WTC11 (cell line): ENCODE results near the gene CD19. TPM values are rescaled to one million over a fixed set of nuclear protein-coding genes. Genes with fewer than 3 reads are reported as not detected.

Experiments used
- ATAC-seq: fragments of 200-7000 bp; cut with Tn5 transposase; 2 replicates; pipeline ENCODE4 v1.10.0; 2021; ENCODE audit warnings: mild to moderate bottlenecking, moderate library complexity
- CTCF ChIA-PET: fragments of 300-600 bp; sonication (Branson Sonifier 250); formaldehyde crosslinking; loops from one replicate; lab custom pipeline; 2021; ENCODE audit warnings: antibody characterized with exemption; lab: Charles Lee
- POLR2A ChIA-PET: fragments of 350-600 bp; sonication (Branson Sonifier 250); formaldehyde crosslinking; loops from one replicate; lab custom pipeline; 2021; ENCODE audit warnings: antibody characterized with exemption; lab: Charles Lee
- DNase-seq: peaks from one replicate; pipeline ENCODE4 v3.0.0; 2021; ENCODE audit warnings: low spot score
- H3K27ac Mint-ChIP-seq: 2 replicates; pipeline ENCODE4 v1.8.0; 2021; ENCODE audit warnings: mixed read lengths
- H3K27me3 Mint-ChIP-seq: 2 replicates; pipeline ENCODE4 v1.8.0; 2021; ENCODE audit warnings: low read depth, mild to moderate bottlenecking, moderate library complexity, mixed read lengths
- H3K36me3 Mint-ChIP-seq: 2 replicates; pipeline ENCODE4 v1.8.0; 2021; ENCODE audit warnings: mixed read lengths
- H3K4me1 Mint-ChIP-seq: 2 replicates; pipeline ENCODE4 v1.8.0; 2022; ENCODE audit warnings: mixed read lengths
- H3K4me3 Mint-ChIP-seq: 2 replicates; pipeline ENCODE4 v1.8.0; 2021; ENCODE audit warnings: mild to moderate bottlenecking, moderate library complexity, mixed read lengths
- H3K9me3 Mint-ChIP-seq: 2 replicates; pipeline ENCODE4 v1.8.0; 2021; ENCODE audit warnings: mixed read lengths
- CREM ChIP-seq: sonication (generic); formaldehyde crosslinking; IDR thresholded peaks from 2 replicates; pipeline ENCODE4 v1.8.1; 2022; ENCODE audit warnings: mild to moderate bottlenecking, missing genetic modification reagents, moderate library complexity
- ESRRA ChIP-seq: sonication (generic); formaldehyde crosslinking; IDR thresholded peaks from 2 replicates; pipeline ENCODE4 v1.8.1; 2022; ENCODE audit warnings: mild to moderate bottlenecking, missing genetic modification reagents, borderline replicate concordance
- GABPB1 ChIP-seq: sonication (generic); formaldehyde crosslinking; IDR thresholded peaks from 2 replicates; pipeline ENCODE4 v1.8.1; 2023; ENCODE audit warnings: mild to moderate bottlenecking, missing genetic modification reagents
- GTF2I ChIP-seq: fragments of 250-450 bp; sonication (Bioruptor Pico); conservative IDR thresholded peaks from 2 replicates; pipeline ENCODE4 v1.4.0; 2021; ENCODE audit warnings: mild to moderate bottlenecking
- HMGA2 ChIP-seq: fragments of 250-450 bp; sonication (Bioruptor Pico); IDR thresholded peaks from 2 replicates; pipeline ENCODE4 v1.4.0; 2021; ENCODE audit warnings: mild to moderate bottlenecking, moderate library complexity
- JUN ChIP-seq: sonication (generic); formaldehyde crosslinking; IDR thresholded peaks from 2 replicates; pipeline ENCODE4 v1.8.0; 2023; ENCODE audit warnings: mild to moderate bottlenecking, missing genetic modification reagents
- MYBL2 ChIP-seq: sonication (generic); formaldehyde crosslinking; IDR thresholded peaks from 2 replicates; pipeline ENCODE4 v1.8.1; 2023; ENCODE audit warnings: mild to moderate bottlenecking, moderate library complexity, missing genetic modification reagents
- NFE2L1 ChIP-seq: sonication (generic); formaldehyde crosslinking; IDR thresholded peaks from 2 replicates; pipeline ENCODE4 v1.8.1; 2023; ENCODE audit warnings: missing genetic modification reagents
- SMAD4 ChIP-seq: sonication (generic); formaldehyde crosslinking; IDR thresholded peaks from 2 replicates; pipeline ENCODE4 v1.8.0; 2022; ENCODE audit warnings: mild to moderate bottlenecking, missing genetic modification reagents
- SP1 ChIP-seq: sonication (generic); formaldehyde crosslinking; conservative IDR thresholded peaks from 2 replicates; pipeline ENCODE4 v1.8.1; 2022; ENCODE audit warnings: missing genetic modification reagents
- ZNF396 ChIP-seq: fragments of 250-450 bp; sonication (Bioruptor Pico); IDR thresholded peaks from 2 replicates; pipeline ENCODE4 v1.8.0; 2021; ENCODE audit warnings: mild to moderate bottlenecking, moderate library complexity, borderline replicate concordance
- total RNA-seq: library from RNA; stranded (reverse); gene quantifications from 3 replicates; pipeline ENCODE4 v1.2.3, GENCODE V29; 2021
- TF ChIP-seq, protein P1 (sequence below): sonication (generic); formaldehyde crosslinking; IDR thresholded peaks from 2 replicates; pipeline ENCODE4 v1.8.1; 2022; ENCODE audit warnings: low read depth, mild to moderate bottlenecking, moderate library complexity, missing genetic modification reagents, borderline replicate concordance
- TF ChIP-seq, protein P2 (sequence below): fragments of 200-600 bp; IDR thresholded peaks from 2 replicates; pipeline ENCODE4 v1.8.0; 2022; ENCODE audit warnings: antibody characterized with exemption
- TF ChIP-seq, protein P3 (sequence below): sonication (generic); formaldehyde crosslinking; conservative IDR thresholded peaks from 2 replicates; pipeline ENCODE4 v1.8.1; 2023; ENCODE audit warnings: mild to moderate bottlenecking, low read depth, missing genetic modification reagents, moderate library complexity
- TF ChIP-seq, protein P4 (sequence below): fragments of 250-450 bp; sonication (Bioruptor Pico); IDR thresholded peaks from 2 replicates; pipeline ENCODE4 v1.9.0; 2021; ENCODE audit warnings: mild to moderate bottlenecking
- TF ChIP-seq, protein P5 (sequence below): fragments of 250-450 bp; sonication (Bioruptor Pico); IDR thresholded peaks from 2 replicates; pipeline ENCODE4 v1.9.0; 2021; ENCODE audit warnings: mild to moderate bottlenecking, borderline replicate concordance

CD19 gene
- total RNA-seq, 1 experiment from 2014 or later = 0.90 TPM

DNA sequence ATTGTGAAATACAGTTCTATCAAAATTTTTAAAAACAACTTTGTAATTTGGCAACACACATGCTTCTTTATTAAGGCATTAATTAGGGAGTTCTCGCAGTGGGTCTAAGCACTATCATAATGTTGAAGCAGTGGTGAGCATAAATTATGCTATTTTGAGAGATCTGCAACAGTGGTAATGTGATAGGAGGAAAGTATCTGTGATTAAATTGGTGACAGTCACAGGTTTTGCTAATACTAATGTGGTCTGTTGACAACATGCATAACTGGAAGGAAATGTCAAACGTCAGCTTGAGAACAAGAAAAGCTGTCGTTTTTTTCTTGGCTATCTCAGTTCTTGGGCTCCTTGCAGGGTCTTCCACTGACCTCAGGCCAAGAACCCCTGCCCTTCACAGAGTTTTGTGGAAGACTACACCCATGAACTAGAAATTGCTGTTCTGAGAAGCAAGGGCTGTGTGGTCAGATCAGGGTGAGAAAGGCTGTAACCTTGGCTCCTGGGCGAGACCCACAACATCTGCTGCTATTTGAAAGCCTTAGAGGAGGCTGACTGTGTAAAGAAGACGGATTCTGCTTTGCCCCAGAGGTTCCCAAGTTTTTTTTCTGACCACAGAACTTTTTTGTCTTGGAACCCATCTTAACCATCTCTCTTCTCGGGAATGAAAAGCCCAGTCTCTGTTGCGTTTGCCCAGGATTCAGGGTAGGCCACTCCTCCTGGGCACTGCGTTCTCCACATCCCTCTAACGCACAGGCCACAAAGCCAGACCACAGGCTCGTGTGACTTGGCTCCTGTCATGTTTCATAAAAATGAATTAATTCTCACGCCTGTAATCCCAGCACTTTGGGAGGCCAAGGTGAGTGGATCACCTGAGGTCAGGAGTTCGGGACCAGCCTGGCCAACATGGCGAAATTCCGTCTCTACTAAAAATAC is 39.5 kb upstream of the CD19 start (continued):
- TF ChIP-seq GABPB1 (CRISPR knock-in tag) = no peak
- TF ChIP-seq HMGA2 (CRISPR knock-in tag) = no peak
- no peak for TF ChIP-seq ZNF396 (CRISPR knock-in tag)

DNA sequence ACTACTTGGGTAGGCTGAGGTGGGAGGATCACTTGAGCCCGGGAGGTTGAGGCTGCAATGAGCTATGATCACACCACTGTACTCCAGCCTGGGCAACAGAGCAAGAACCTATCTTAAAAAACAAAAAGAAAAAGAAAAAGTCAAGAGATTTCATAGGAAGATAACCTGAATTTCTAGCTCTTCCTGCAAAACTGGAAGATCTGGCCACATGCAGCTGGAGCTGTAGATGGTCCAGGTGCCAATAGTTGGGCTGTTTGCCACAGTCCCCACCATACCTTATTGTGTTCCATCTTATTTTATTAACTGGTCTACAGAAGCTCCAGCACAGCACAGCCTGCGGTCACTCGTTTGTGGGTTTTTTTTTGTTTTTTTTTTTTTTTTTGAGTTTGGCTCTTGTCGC is 38.5 kb upstream of the CD19 start:
- Mint-ChIP-seq H3K36me3 (no peaks in the 10 kb centered on the region), H3K27ac (no peak overlapping the region), H3K4me3 (no peak overlapping the region), H3K4me1 (no peaks in the 10 kb centered on the region), H3K27me3 (no peaks in the 10 kb centered on the region), H3K9me3 (no peaks in the 10 kb centered on the region)
- TF ChIP-seq, protein P1, sequence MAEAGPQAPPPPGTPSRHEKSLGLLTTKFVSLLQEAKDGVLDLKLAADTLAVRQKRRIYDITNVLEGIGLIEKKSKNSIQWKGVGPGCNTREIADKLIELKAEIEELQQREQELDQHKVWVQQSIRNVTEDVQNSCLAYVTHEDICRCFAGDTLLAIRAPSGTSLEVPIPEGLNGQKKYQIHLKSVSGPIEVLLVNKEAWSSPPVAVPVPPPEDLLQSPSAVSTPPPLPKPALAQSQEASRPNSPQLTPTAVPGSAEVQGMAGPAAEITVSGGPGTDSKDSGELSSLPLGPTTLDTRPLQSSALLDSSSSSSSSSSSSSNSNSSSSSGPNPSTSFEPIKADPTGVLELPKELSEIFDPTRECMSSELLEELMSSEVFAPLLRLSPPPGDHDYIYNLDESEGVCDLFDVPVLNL (CRISPR knock-in tag) = no peak
- TF ChIP-seq, protein P2, sequence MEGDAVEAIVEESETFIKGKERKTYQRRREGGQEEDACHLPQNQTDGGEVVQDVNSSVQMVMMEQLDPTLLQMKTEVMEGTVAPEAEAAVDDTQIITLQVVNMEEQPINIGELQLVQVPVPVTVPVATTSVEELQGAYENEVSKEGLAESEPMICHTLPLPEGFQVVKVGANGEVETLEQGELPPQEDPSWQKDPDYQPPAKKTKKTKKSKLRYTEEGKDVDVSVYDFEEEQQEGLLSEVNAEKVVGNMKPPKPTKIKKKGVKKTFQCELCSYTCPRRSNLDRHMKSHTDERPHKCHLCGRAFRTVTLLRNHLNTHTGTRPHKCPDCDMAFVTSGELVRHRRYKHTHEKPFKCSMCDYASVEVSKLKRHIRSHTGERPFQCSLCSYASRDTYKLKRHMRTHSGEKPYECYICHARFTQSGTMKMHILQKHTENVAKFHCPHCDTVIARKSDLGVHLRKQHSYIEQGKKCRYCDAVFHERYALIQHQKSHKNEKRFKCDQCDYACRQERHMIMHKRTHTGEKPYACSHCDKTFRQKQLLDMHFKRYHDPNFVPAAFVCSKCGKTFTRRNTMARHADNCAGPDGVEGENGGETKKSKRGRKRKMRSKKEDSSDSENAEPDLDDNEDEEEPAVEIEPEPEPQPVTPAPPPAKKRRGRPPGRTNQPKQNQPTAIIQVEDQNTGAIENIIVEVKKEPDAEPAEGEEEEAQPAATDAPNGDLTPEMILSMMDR = no peak
- TF ChIP-seq, protein P3, sequence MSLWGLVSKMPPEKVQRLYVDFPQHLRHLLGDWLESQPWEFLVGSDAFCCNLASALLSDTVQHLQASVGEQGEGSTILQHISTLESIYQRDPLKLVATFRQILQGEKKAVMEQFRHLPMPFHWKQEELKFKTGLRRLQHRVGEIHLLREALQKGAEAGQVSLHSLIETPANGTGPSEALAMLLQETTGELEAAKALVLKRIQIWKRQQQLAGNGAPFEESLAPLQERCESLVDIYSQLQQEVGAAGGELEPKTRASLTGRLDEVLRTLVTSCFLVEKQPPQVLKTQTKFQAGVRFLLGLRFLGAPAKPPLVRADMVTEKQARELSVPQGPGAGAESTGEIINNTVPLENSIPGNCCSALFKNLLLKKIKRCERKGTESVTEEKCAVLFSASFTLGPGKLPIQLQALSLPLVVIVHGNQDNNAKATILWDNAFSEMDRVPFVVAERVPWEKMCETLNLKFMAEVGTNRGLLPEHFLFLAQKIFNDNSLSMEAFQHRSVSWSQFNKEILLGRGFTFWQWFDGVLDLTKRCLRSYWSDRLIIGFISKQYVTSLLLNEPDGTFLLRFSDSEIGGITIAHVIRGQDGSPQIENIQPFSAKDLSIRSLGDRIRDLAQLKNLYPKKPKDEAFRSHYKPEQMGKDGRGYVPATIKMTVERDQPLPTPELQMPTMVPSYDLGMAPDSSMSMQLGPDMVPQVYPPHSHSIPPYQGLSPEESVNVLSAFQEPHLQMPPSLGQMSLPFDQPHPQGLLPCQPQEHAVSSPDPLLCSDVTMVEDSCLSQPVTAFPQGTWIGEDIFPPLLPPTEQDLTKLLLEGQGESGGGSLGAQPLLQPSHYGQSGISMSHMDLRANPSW (CRISPR knock-in tag) = no peak
- TF ChIP-seq GTF2I (CRISPR knock-in tag) (no peak), MYBL2 (no peak), ESRRA (CRISPR knock-in tag) (no peak), JUN (CRISPR knock-in tag) (no peak), SP1 (CRISPR knock-in tag) (no peak)
- no peak for DNase-seq
- POLR2A ChIA-PET = interaction anchor here (1.1 kb wide), 1 partner anchor 18 kb away, joined by 4 read pairs; no protein-coding TSS in a partner anchor
- CTCF ChIA-PET = no interaction called here
- ATAC-seq = no peak

DNA sequence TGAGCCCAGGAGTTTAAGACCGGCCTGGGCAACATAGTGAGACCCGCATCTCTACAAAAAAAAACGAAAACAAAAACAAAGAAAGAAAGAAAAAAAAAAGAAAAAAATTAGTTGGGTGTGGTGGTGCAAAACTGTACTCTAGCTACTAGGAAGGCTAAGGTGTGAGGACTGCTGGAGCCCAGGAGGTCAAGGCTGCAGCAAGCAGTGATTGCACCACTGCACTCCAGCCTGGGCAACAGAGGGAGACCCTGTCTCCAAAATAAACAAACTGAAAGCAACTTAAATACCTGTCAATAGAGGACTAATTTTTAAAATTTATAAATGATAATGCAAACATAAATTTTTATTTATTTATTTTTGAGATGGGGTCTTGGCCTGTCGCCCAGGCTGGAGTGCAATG is 36.2 kb upstream of the CD19 start:
- Mint-ChIP-seq H3K27ac (no peak overlapping the region), H3K27me3 (no peaks in the 10 kb centered on the region), H3K4me3 (no peak overlapping the region), H3K9me3 (no peaks in the 10 kb centered on the region), H3K4me1 (no peaks in the 10 kb centered on the region), H3K36me3 (no peaks in the 10 kb centered on the region)
- CTCF ChIA-PET = interaction anchor here (0.7 kb wide), 1 partner anchor 41 kb away, joined by 3 read pairs; no protein-coding TSS in a partner anchor
- POLR2A ChIA-PET = no interaction called here
- DNase-seq (no peak), ATAC-seq (no peak)
- no peak for TF ChIP-seq NFE2L1 (CRISPR knock-in tag)
- no peak for TF ChIP-seq CREM

DNA sequence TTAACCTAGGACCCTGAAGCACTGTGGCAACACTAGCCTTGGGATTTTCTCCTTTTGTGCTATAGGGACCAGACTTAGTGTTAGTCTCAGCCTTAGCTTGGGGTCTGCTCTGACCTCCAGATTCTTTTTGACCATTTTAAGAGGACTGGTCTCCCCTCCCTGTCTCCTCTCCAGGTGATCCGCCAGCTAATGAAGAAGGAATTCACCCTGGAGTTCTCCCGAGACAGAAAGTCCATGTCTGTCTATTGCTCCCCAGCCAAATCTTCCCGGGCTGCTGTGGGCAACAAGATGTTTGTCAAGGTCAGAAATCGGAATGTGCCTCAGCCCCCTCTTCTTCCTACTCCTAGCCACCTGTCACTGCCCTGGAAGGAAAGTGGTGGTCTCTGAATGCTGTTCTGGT is 33.9 kb upstream of the CD19 start:
- Mint-ChIP-seq H3K4me1 (no peaks in the 10 kb centered on the region), H3K9me3 (no peaks in the 10 kb centered on the region), H3K27ac (no peak overlapping the region; the same call in 1 of the 2 replicates), H3K36me3 (no peaks in the 10 kb centered on the region), H3K27me3 (no peaks in the 10 kb centered on the region), H3K4me3 (no peak overlapping the region)
- ATAC-seq (no peak), DNase-seq (no peak)
- ChIA-PET CTCF (no interaction called here), POLR2A (no interaction called here)
- TF ChIP-seq SMAD4 (CRISPR knock-in tag) (no peak), JUN (CRISPR knock-in tag) (no peak)
- TF ChIP-seq, protein P4, sequence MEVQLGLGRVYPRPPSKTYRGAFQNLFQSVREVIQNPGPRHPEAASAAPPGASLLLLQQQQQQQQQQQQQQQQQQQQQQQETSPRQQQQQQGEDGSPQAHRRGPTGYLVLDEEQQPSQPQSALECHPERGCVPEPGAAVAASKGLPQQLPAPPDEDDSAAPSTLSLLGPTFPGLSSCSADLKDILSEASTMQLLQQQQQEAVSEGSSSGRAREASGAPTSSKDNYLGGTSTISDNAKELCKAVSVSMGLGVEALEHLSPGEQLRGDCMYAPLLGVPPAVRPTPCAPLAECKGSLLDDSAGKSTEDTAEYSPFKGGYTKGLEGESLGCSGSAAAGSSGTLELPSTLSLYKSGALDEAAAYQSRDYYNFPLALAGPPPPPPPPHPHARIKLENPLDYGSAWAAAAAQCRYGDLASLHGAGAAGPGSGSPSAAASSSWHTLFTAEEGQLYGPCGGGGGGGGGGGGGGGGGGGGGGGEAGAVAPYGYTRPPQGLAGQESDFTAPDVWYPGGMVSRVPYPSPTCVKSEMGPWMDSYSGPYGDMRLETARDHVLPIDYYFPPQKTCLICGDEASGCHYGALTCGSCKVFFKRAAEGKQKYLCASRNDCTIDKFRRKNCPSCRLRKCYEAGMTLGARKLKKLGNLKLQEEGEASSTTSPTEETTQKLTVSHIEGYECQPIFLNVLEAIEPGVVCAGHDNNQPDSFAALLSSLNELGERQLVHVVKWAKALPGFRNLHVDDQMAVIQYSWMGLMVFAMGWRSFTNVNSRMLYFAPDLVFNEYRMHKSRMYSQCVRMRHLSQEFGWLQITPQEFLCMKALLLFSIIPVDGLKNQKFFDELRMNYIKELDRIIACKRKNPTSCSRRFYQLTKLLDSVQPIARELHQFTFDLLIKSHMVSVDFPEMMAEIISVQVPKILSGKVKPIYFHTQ (CRISPR knock-in tag) = no peak
- TF ChIP-seq, protein P5, sequence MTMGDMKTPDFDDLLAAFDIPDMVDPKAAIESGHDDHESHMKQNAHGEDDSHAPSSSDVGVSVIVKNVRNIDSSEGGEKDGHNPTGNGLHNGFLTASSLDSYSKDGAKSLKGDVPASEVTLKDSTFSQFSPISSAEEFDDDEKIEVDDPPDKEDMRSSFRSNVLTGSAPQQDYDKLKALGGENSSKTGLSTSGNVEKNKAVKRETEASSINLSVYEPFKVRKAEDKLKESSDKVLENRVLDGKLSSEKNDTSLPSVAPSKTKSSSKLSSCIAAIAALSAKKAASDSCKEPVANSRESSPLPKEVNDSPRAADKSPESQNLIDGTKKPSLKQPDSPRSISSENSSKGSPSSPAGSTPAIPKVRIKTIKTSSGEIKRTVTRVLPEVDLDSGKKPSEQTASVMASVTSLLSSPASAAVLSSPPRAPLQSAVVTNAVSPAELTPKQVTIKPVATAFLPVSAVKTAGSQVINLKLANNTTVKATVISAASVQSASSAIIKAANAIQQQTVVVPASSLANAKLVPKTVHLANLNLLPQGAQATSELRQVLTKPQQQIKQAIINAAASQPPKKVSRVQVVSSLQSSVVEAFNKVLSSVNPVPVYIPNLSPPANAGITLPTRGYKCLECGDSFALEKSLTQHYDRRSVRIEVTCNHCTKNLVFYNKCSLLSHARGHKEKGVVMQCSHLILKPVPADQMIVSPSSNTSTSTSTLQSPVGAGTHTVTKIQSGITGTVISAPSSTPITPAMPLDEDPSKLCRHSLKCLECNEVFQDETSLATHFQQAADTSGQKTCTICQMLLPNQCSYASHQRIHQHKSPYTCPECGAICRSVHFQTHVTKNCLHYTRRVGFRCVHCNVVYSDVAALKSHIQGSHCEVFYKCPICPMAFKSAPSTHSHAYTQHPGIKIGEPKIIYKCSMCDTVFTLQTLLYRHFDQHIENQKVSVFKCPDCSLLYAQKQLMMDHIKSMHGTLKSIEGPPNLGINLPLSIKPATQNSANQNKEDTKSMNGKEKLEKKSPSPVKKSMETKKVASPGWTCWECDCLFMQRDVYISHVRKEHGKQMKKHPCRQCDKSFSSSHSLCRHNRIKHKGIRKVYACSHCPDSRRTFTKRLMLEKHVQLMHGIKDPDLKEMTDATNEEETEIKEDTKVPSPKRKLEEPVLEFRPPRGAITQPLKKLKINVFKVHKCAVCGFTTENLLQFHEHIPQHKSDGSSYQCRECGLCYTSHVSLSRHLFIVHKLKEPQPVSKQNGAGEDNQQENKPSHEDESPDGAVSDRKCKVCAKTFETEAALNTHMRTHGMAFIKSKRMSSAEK = no peak
